GM18519 (cell line): ENCODE measurements around the gene FCMR.
A peak's percentile ranks its signal among the peaks of the same experiment; 100 is the strongest.

ENCODE experiments used
- ATAC-seq: cut with Tn5 transposase; IDR thresholded peaks from one replicate; pipeline ENCODE4 v1.9.1; 2021; ENCODE audit warnings: mild to moderate bottlenecking, moderate library complexity; ENCODE audit not compliant: unreplicated experiment, low FRiP score

Gene FCMR, protein sequence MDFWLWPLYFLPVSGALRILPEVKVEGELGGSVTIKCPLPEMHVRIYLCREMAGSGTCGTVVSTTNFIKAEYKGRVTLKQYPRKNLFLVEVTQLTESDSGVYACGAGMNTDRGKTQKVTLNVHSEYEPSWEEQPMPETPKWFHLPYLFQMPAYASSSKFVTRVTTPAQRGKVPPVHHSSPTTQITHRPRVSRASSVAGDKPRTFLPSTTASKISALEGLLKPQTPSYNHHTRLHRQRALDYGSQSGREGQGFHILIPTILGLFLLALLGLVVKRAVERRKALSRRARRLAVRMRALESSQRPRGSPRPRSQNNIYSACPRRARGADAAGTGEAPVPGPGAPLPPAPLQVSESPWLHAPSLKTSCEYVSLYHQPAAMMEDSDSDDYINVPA

DNA sequence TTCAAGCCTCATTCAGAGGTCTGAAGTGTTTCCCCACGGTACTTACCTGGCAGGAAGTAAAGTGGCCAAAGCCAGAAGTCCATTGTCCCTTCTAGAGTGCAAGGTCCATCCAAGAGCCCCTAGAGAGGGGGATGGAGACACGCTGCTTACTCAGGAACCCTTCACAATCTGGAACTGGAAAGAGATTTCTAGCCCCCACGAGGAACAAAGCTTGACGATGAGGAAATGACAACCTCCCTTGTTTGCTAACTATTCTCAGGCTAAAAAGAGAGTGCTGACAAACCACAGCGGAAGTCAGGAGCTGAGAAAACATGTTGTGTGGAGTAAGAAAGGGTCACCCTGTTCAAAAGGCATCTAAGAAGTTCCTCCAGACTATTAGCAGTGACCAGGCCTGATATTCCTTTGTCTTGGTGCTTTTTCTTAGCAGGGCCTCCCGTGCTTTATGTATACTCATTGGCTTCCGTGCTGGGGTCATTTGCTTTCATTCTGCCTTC is at the start of gene FCMR:
TSS of gene FCMR (minus strand) at position 170 of the 494 bp plus-strand sequence. CDS start at position 83, 87 bp downstream.
- ATAC-seq = no peak

DNA sequence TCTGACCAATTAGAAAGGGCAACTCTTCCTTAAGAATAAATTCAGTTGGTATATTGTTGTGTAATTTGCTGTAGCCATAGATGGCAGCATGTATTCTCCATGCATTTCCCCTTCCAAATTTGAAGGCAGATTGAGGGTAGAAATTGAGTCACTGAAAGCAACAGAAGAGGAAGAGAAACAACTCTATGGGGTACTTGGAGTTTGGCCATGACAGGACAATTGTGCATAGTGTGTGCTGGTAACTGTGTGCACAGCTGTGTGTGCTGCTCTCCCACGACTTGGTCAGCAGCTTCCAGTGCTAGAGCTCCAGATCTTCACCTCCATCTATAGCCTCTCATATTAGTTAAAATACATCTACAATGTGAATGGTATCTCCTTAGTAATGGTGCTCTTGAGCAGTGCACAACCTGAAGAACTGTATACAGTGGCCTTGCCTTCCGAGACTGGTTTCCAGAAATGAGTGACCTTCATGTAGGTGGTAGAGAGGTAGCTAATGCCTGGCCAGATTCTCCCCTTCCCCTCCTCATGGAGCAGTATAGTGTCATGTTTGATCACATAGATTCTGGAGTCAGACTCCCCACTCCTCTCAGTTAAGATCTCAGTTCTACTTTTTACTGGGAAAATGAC is 49.4 kb upstream of the FCMR start:
- peak; percentile 67 for ATAC-seq

DNA sequence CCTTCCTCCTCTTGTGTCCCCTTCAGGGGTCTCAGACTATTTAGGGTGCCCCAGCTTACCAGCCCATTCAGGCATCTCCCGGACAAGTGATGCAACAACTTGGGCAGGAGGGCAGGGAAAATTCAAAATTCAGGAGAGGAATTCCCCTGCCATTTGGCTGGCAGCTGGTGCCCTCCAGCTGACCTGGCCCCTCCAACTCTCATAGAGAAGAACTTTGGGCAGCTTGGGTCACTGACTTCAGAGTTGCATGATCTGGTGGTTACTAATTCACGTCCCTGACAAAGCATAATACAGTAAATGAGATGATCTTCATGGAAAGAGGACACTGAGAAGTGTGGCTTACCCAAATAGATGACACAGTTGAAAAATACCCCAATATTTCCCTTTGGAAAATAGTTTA is 48.7 kb upstream of the FCMR start, which contains the start of gene FCAMR:
TSS of gene FCAMR (minus strand) at position 15 of the 400 bp plus-strand sequence. CDS start 335 bp downstream, outside the sequence.
- no peak for ATAC-seq

DNA sequence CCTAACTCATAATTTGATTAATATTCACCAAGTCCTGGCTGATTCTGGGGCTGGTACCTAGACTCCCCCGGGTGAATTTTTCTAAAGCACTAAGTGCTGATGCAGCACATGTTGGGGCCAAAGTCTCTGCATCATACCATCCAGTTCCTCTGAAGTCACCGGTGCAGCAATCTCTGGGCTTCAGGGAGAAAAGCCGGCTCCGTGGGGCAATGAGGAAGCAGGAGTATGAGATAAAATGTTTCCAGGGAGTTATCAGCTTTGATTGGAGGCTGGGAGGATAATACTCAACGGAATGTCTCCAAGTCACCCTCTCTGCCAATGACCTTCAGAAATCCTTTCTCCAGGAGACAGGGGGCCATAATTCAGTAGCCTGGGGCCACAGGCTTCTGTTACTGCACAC is 47.3 kb upstream of the FCMR start:
- ATAC-seq = no peak

DNA sequence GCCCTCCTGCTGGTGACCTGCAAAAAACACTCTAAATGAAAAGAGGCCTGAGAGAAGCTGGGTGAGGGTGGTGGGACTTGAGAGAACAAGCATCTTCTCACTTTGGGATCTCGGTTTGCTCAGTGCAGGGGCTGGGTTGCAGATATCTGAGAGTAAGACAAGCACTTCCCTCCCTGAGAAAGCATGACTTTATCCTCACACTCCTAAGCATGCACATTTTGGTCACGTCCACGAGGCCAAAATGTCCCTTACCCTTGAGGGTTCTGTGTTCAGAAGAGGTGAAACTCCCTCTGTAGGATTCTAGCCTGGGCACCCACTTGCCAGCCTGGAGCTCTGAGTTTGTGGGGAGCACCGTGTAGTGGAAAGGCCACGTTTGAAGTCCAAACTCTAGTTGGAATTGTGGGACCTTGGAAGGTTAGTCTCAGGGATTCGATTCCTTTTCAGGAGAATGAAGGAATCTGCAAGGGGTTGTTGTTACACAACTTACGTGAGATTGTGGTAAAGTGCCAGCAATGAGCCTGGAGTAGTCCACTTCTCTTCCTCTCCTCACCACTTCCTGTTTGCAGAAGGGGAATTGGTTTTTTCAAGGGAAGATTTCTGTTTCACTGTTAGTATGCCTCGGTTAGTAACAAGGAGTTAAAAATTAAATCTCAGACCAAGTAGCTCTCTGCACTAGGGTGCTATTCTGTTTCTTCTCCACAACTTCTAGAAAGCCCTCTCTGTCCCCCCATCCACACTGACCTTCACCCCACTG is 45.5 kb upstream of the FCMR start:
- no peak for ATAC-seq

DNA sequence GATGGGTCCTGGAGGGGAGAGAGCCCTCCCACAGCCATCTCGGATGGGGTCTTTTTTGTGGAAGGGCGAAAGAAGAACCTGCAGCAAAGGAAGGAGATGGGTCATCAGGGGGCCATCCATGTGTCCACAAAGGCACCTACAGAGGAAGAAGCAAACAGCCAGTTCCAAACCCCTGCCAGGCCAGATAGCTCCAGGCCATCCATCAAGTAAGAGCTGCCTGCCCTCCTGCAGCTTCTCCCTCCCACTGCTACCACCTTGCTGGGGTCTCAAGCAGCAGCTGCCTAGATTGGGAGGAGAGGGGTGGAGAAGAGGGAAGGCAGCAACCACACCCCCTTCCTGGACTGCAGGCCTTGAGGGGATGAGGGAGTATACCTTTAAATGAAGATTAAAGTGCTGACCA is 44.0 kb upstream of the FCMR start:
- no peak for ATAC-seq

DNA sequence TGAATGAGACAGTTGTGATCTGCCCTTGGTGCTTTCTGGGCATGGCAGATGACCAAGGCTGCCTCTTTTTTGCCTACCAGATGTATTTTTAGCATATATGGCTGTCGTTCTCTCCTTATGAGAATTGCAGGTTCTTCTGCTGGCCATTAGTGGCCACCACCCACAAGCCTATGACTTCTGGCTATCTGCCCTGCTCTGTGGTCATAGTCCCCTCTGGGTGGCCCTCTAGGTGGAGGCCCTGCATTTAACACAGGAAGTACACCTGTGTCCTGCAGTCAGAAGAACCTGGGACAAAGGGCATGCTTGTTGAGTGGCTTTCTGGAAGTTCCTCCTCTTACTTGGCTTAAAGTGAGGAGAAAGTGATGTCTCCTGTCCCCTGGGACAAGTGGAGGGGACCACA is 42.0 kb upstream of the FCMR start:
- ATAC-seq = no peak

DNA sequence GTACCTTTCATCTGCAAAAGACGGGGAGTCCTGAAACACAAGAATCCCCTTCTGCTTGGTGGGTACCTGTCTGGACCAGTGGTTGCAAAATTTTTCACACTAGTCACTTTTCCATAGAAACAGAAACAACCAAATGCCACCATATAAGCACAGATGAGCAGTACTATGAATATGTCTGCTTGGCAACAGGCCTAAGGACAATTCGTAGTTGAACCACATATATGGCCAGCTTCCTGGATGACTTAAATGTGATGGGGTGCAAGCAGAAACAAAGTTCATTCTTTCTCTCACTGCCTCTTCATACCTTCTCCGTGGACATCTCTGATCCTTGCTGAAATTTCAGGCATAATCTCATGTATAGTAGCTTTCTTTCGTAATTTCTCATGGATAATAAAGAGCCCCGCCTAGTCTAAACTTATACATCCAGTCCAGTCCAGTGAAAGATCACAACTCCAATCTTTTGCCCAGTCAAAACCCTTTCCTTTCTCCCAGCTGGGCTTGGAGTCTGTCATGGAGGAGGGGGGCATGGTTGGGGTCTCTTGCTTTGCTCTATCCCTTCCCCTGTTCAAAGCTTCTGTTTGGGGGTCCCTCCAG is 41.5 kb upstream of the FCMR start:
- ATAC-seq = no peak

DNA sequence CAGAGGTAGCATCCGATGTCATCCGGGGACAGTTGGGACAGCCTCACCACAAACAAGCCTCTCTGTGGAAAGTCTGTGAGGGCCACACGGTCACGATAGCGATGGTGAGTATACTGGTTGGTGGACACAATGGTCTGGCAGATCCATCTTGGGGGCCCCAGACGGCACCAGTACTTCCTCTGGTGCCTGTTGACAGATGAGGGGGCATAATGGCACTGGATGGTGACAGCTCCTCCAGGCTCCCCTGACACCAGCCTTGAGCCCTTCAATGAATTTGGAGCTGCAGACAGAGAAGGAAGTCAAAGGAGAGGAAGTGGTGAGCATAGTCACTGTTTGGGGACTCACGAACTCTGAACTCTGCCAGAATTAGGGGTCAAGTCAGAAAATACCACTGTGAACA is 40.5 kb upstream of the FCMR start:
- no peak for ATAC-seq

DNA sequence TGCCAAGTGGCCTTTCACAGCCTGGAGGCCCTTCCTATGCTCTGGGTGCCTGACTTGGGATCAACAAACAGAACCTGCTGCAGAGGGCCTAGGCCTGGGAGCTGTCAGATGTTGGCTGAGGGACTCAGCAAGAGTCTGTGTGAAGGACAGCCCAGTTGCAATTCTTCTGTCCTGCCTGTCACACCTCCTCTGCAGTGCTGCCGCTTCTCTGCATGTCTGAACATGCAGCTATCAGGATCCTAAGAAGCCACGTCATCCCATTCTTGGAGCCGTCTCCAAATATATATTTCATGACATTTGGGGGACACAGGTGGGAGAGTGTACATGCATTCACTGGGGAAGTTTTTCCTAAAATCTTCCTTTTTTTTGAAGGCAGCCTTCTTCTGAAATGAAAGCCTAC is 39.9 kb upstream of the FCMR start:
- no peak for ATAC-seq

DNA sequence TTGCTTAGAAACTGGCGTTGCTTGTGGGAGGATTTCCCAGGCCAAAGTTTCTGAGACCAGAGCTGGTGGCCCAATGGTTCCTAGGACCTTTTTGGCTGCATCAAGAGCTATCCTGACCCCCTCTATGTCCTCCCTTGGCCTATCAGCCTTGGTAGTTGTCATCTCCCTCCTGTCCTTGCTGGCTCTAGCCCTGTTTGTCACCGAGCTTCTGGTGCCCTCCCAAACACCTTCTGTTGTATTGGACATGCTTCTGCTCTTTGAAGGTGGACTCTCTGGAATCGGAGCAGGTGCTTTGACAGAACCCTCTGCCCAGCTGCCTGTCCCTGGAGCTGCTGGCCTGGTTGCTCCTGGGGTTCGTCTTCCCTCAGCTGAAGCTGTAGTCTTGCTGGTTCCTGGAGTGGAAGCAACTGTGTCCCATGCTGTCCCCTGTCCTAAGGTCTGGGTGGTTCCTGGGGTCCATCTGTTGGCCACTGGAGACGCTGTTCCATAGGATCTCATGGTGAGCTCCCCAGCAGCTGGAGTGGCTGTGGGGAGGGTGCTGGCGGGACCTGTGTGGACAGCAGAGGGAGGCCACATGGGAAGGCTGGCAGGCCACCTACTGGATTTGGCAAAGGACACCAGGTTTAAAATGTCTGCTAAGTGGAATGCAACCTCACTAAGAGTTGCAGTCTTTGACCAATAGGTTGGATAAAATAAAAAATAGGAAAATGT is 39.1 kb upstream of the FCMR start:
- no peak for ATAC-seq

DNA sequence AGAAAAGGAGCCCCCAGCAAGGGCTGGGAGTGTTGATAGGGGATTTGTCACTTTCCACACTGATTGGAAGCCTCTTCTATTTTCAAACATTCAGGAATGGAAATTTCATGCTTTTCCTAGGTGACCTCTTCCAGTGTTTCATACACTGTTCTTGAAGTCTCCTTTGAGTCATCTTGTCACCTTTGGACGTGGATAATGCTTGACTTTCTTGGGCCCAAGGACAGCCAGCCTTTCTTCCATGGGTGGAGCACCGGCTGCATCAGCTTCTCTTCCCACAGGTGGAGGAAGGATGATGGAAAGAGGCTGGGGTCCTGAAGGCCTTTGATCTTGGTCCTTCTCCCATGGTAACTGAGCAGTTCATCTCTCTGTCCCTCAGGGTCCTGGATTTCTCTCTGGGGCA is 36.4 kb upstream of the FCMR start:
- no peak for ATAC-seq

DNA sequence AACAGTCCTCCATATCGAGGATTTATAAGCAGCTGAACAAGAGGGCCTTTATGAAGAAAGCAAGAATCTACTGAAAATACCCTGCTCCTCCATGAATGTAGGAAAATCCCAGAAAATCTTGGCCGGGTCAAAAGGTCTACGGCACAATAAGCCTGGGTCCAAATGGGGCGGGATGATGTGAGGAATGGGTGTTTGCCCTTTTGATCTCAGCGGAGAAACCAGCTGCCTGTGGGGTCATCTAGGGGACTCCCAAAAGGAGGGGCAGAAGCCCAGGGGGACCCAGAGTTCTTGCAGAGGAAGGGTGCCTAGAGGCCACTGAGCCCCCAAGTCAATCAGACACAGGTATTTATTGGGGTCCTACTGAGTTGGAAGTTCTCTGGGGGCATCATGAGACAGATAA is 35.9 kb upstream of the FCMR start:
- no peak for ATAC-seq

DNA sequence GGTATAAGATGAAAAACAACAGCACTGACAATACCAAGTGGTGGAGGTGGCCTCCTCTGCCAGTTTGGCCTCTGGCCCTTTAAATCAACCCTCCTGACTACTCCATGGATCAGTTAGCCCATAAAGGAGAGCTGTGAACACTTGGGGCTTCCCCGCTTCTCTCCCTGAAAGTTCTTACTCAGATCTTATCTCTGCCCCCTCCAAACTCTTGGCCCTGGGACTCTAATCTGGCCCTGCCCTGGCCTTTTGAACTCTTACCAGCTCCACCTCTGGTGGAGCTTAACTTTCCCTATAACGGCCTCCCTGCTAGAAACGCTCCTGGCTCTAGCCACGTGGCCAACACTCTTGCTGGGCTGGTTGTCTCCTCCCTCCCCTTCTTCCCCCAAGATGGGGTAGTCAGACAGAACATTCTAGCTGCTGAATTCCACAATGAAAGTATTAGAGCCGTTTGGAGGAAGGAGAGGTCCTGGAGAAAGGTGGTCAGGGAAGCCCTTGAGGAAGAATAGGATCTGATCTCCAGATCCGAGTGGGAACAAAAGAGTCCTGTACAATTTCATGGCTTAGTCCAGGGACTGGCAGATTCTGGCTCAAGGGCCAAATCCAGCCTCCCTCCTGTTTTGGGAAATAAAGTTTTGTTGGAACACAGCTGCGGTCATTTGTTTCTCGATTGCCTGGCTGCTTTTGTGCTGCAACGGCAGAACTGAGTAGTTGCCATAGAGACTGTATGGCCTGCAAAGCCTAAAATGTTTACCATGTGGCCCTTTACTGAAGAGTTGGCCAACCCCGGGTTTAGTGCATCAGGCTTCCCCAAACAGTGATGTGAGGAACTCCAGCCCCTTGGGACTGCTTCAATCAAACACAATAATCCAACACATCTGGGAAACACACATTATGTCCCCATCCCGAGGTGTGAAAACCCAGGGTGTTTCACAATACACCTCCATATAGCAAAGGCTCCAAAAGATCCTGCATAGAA is 34.0 kb upstream of the FCMR start:
- no peak for ATAC-seq

DNA sequence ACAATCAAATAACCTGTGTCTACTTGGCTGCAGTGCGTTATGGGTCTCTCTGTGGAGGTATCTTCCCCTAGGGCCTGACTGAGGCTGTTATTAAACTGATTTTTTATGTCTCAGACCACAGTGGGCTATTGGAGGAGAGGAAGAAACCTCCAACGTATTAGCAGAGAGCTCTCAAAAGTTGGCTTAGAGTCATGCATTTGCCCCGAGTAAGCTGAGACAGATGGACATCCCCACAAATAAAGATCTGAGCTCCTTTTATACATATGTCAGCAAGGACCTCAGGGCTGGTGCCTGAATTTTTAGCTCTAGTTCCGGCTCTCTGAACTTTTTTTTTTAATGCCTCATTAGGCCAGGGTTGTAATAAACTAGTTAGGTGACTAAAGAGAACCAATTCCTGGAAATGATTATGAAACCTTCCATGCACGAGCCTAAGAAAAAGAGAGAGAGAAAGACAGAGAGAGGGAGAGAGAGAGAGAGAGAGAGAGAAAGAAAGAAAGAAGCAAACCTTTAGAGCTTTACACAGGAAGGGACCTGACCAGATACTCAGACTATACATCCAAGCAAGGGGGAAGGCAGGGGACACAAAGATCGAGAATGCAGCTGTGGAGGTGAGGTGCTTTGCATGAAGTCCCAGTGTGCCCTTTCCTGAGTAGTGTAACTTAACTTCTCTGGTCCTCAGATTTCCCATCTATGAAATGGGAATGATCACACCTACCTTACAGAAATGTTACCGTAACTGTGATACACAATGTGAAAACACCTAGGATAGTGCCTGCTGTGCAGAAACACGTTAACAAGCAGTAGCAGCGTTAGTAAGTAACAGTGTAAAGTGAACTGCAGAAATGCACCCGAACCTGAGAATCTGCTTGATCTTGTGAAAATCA is 33.0 kb upstream of the FCMR start:
- no peak for ATAC-seq

DNA sequence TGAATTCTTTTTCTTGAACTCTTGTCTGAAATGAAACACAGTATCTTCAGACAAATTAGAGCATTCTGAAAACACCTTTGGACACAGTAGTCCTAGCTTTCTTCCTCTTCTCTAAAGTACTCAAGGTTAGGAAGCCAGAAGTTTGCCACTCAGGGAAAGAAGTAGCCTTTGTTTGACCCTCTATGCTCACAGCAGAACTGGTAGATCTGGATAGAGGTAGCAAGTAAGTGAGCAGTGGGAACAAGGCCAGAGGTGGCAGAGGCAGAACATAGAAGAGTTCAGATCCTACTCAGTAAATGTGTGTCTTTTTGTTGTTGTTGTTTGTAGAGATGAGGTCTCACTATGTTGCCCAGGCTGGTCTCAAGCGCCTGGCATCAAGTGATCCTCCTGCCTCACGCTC is 31.9 kb upstream of the FCMR start:
- no peak for ATAC-seq

DNA sequence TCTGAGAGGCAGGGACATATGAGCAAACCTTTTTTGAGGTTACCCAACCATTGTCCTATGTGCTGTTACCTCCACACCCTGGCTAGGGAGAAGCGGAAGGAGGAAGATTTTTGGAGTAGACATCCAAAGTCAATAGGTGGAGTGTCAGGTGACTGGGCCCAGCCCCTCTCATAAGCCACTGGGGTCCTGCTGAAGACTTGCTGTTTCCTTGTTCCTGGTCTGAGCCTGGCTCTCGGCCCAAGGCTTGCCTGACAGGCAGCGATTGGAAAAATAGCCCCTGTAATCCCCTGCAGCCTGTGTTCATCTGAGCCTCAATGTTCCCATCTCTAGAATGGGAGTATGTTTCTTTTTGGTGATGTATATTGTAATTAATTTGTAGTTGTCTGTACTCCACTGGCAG is 31.4 kb upstream of the FCMR start:
- no peak for ATAC-seq

DNA sequence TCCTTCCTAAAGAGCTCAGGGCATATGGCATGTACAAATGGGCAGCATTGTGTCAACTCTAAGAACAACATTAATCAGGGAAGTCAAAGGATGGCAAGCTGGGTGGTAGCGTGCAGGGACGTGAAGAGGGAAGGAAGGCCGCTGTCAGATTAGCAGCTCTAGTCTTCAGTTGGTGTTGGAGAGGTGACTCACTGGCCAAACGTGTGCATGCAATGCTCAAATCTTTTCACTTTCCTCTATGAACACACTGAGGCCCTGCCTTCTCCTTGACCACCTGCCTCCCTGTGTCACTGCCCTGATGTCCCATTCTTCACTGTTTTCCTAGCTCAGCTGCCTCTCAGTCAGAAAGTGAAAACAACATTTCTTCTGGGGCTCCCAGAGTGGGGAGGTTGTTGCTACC is 30.4 kb upstream of the FCMR start:
- ATAC-seq = no peak
